KMS-11 (cell line): ENCODE results near the gene SUPT3H.

Source experiments
- H2AFZ ChIP-seq: fragments of 200-600 bp; sonication (generic); 2 replicates; pipeline ENCODE4 v1.6.1; 2016; ENCODE audit warnings: antibody characterized with exemption, mixed run types, low read depth
- H3K27ac ChIP-seq: fragments of 200-600 bp; sonication (generic); 2 replicates; pipeline ENCODE4 v1.6.1; 2016; ENCODE audit warnings: mild to moderate bottlenecking, mixed run types
- H3K27me3 ChIP-seq: fragments of 200-600 bp; sonication (generic); 2 replicates; pipeline ENCODE4 v1.6.1; 2017; ENCODE audit warnings: mild to moderate bottlenecking, low read depth, mixed run types, moderate library complexity; ENCODE audit not compliant: insufficient read depth
- H3K36me3 ChIP-seq: fragments of 200-600 bp; sonication (generic); 2 replicates; pipeline ENCODE4 v1.6.1; 2017; ENCODE audit warnings: mild to moderate bottlenecking, mixed run types; ENCODE audit not compliant: insufficient read depth
- H3K4me1 ChIP-seq: fragments of 200-600 bp; sonication (generic); 2 replicates; pipeline ENCODE4 v1.6.1; 2016; ENCODE audit warnings: mild to moderate bottlenecking, low read depth, mixed run types; ENCODE audit not compliant: poor library complexity, severe bottlenecking
- H3K4me2 ChIP-seq: fragments of 200-600 bp; sonication (generic); 2 replicates; pipeline ENCODE4 v1.7.0; 2016; ENCODE audit warnings: mild to moderate bottlenecking, mixed run types
- H3K4me3 ChIP-seq: fragments of 200-600 bp; sonication (generic); IDR thresholded peaks from 2 replicates; pipeline ENCODE4 v1.6.1; 2017; ENCODE audit warnings: low read depth, low read length, mixed read lengths; ENCODE audit not compliant: insufficient read depth
- H3K79me2 ChIP-seq: fragments of 200-600 bp; sonication (generic); 2 replicates; pipeline ENCODE4 v1.6.1; 2016; ENCODE audit warnings: low read depth, mixed run types; ENCODE audit not compliant: insufficient read depth
- H3K9ac ChIP-seq: fragments of 200-600 bp; sonication (generic); 2 replicates; pipeline ENCODE4 v1.6.1; 2016; ENCODE audit warnings: mild to moderate bottlenecking, mixed run types
- H4K20me1 ChIP-seq: fragments of 200-600 bp; sonication (generic); 2 replicates; pipeline ENCODE4 v1.6.1; 2016; ENCODE audit warnings: mild to moderate bottlenecking, mixed run types; ENCODE audit not compliant: insufficient read depth
- TF ChIP-seq, protein P1 (sequence below): fragments of 200-600 bp; sonication (generic); conservative IDR thresholded peaks from 2 replicates; pipeline ENCODE4 v1.6.1; 2017; ENCODE audit warnings: low read depth, mild to moderate bottlenecking, antibody characterized with exemption, low read length, moderate library complexity, mixed read lengths

The SUPT3H gene

DNA sequence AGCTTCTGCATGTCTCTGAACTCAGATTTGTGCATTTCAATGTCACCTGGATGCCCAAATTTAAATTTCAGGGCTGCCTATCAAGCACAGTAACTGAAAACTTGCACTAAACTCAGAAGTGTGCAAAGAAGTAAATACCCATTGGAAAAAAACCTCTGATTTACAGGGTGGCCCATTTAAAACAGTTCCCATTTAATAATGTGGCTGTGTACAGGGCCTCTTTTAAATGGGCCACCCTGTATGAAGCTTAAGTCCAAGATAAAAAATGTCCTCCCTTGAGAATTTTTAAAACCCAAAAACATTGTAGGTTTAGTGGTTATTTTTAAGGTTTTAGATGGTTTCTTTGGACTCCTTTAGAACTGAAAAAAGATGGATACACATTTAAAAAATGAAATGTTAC is 251.7 kb downstream of the SUPT3H start:
- no peaks in the 10 kb centered on the region for H3K4me1 ChIP-seq
- no peak overlapping the region for H3K9ac ChIP-seq
- no peak overlapping the region for H3K4me3 ChIP-seq
- H3K79me2 ChIP-seq, result no peaks in the 10 kb centered on the region
- TF ChIP-seq, protein P1, sequence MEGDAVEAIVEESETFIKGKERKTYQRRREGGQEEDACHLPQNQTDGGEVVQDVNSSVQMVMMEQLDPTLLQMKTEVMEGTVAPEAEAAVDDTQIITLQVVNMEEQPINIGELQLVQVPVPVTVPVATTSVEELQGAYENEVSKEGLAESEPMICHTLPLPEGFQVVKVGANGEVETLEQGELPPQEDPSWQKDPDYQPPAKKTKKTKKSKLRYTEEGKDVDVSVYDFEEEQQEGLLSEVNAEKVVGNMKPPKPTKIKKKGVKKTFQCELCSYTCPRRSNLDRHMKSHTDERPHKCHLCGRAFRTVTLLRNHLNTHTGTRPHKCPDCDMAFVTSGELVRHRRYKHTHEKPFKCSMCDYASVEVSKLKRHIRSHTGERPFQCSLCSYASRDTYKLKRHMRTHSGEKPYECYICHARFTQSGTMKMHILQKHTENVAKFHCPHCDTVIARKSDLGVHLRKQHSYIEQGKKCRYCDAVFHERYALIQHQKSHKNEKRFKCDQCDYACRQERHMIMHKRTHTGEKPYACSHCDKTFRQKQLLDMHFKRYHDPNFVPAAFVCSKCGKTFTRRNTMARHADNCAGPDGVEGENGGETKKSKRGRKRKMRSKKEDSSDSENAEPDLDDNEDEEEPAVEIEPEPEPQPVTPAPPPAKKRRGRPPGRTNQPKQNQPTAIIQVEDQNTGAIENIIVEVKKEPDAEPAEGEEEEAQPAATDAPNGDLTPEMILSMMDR, result no peak
- no peaks in the 10 kb centered on the region for H3K27me3 ChIP-seq
- no peak overlapping the region for H2AFZ ChIP-seq
- H3K36me3 ChIP-seq, result no peaks in the 10 kb centered on the region
- H4K20me1 ChIP-seq, result no peaks in the 10 kb centered on the region
- no peak overlapping the region for H3K4me2 ChIP-seq
- no peak overlapping the region for H3K27ac ChIP-seq

DNA sequence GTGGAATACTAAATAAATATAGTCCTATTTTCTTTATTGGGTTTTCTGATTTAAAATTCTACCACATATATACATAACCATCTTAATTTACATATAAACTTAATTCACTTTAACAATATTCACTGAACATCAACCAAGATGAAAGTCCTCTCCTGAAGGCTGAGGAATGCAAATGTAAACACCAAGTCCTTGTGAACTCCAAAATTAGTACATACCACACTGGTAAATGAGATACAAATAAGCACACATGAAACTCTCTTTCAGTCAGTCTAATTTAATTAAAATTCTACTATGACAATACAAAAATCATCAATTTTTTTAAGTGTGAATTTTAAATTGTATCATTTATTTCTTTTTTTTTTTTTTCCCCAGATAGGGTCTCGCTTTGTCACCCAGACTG is 254.7 kb downstream of the SUPT3H start:
- no peaks in the 10 kb centered on the region for H3K27me3 ChIP-seq
- no peak overlapping the region for H3K27ac ChIP-seq
- no peaks in the 10 kb centered on the region for H3K36me3 ChIP-seq
- H3K9ac ChIP-seq, result no peak overlapping the region
- H3K4me3 ChIP-seq, result no peak overlapping the region
- no peak overlapping the region for H3K4me2 ChIP-seq
- no peak overlapping the region for H2AFZ ChIP-seq
- no peaks in the 10 kb centered on the region for H4K20me1 ChIP-seq
- no peaks in the 10 kb centered on the region for H3K79me2 ChIP-seq
- peaks cover 10% of the 10 kb centered on the region for H3K4me1 ChIP-seq
- TF ChIP-seq, protein P1, result no peak

DNA sequence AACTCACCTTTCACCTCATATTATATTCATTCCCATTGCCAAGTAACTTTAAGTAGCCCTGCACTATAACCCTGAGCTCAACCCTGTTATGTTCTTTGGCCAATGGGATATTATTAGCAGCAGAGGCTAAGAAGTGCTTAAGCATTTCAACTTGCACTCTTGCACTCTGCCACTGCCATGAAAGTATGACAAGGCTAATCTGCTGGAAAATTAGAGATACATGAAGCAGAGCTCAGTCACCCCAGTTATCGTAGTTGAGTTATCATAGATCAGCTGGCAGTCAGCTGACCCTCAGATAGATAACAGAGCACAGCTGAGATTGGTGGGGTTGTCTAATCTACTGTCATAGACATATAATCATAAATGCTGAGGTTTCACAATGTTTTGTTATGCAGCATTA is 259.0 kb downstream of the SUPT3H start:
- H3K9ac ChIP-seq, result no peak overlapping the region
- no peak overlapping the region for H3K4me2 ChIP-seq

DNA sequence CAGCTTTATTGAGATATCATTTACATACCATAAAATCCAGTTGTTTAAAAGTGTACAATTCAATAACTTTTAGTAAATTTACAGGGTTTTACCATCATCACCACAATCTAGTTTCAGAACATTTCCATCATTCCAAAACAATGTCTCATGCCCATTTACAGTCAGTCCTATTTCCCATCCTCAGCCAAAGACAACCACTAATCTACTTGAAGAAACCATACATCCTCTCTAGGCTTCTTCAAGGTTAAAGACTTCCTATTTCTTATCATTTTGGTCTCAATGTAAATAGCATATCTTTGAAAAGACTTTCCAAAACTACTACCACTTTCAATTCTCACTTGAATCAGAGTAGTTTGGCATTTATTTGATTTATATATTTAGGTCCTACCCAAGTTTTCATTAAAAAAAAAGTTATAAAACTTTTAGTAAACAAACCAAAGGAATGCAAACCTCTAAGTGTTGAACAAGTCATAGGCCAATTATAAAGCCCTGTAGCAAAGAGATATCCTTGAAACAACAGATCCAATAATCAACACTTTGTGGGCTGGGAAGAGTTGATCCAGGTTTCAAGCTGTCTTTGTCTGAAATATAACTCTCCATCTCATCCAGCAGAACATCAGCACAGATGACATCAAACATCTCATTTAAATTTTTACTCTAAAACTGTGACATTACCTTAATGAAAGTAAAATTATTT is 260.9 kb downstream of the SUPT3H start:
- Histone ChIP-seq H3K4me2 (peak overlapping the region; percentile 40; the same call in 1 of the 2 replicates), H3K9ac (no peak overlapping the region), H3K4me3 (no peak overlapping the region), H4K20me1 (no peaks in the 10 kb centered on the region), H3K27me3 (no peaks in the 10 kb centered on the region), H3K4me1 (peaks cover 33% of the 10 kb centered on the region), H2AFZ (no peak overlapping the region), H3K36me3 (no peaks in the 10 kb centered on the region), H3K79me2 (no peaks in the 10 kb centered on the region), H3K27ac (peak overlapping the region; percentile 10; the same call in 1 of the 2 replicates)
- TF ChIP-seq, protein P1, result no peak

More for the DNA sequence above, 259.0 kb downstream of the SUPT3H start:
- H3K4me3 ChIP-seq, result no peak overlapping the region
- no peaks in the 10 kb centered on the region for H3K27me3 ChIP-seq
- TF ChIP-seq, protein P1, result no peak
- no peaks in the 10 kb centered on the region for H4K20me1 ChIP-seq
- no peak overlapping the region for H2AFZ ChIP-seq
- no peaks in the 10 kb centered on the region for H3K36me3 ChIP-seq
- no peak overlapping the region for H3K27ac ChIP-seq
- H3K79me2 ChIP-seq, result no peaks in the 10 kb centered on the region
- H3K4me1 ChIP-seq, result peaks cover 33% of the 10 kb centered on the region
